AG04449 (cell line): ENCODE measurements around the gene OARD1.
"Not testable (repeated sequence)": the region's sequence is repeated elsewhere in the genome, so short reads cannot be mapped to it uniquely, and the experiment has no call there.

ENCODE experiments used
- CTCF ChIA-PET: fragments of 350-600 bp; formaldehyde crosslinking; extraction: SDS; loops from one replicate; lab custom pipeline; 2021; ENCODE audit warnings: antibody characterized with exemption; lab: Yijun Ruan, JAX
- POLR2A ChIA-PET: fragments of 400-600, 350-600 bp; formaldehyde crosslinking; extraction: SDS; loops from one replicate; lab custom pipeline; 2020; ENCODE audit warnings: antibody characterized with exemption, inconsistent platforms; lab: Yijun Ruan, JAX
- DNase-seq: peaks from one replicate; pipeline ENCODE4 v3.0.0-alpha.2; 2010; ENCODE audit warnings: low read depth, low spot score
- H3K4me3 ChIP-seq: 2 replicates; pipeline ENCODE4 v1.5.1; 2011; ENCODE audit warnings: low read depth, mild to moderate bottlenecking, control low read depth, low read length
- TF ChIP-seq, protein P1 (sequence below): IDR thresholded peaks from one replicate; pipeline ENCODE4 v1.5.1; 2011; ENCODE audit warnings: mild to moderate bottlenecking, moderate library complexity, low read length, control low read depth, inconsistent platforms; ENCODE audit not compliant: insufficient read depth; ENCODE audit errors: missing control alignments

OARD1 gene

DNA sequence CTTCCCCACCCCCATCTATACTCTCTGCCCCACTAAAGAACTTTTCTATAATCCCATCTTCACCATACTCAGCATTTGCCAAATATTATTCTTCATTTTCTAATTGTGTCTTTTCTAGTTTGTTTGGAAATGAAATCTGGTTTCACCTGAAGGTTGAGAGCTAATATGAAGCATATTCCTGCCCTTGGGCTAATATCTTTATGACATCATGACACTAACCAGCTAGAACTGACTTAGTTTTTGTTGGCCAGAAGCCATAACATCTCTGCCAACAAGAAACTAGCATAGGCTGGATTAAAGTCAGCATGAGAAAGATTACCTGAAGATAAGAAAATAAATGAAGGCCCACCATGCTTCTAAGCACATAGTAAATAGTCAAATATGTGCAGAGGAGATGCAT, 49.9 kb downstream of the OARD1 start:
- ChIA-PET CTCF (interaction anchor here (0.7 to 15.7 kb wide), 9 partner anchors 8 to 332 kb away, joined by 3 to 389 read pairs (median 4); no protein-coding TSS in a partner anchor), POLR2A (no interaction called here)
- H3K4me3 ChIP-seq = no peak overlapping the region
- TF ChIP-seq, protein P1, sequence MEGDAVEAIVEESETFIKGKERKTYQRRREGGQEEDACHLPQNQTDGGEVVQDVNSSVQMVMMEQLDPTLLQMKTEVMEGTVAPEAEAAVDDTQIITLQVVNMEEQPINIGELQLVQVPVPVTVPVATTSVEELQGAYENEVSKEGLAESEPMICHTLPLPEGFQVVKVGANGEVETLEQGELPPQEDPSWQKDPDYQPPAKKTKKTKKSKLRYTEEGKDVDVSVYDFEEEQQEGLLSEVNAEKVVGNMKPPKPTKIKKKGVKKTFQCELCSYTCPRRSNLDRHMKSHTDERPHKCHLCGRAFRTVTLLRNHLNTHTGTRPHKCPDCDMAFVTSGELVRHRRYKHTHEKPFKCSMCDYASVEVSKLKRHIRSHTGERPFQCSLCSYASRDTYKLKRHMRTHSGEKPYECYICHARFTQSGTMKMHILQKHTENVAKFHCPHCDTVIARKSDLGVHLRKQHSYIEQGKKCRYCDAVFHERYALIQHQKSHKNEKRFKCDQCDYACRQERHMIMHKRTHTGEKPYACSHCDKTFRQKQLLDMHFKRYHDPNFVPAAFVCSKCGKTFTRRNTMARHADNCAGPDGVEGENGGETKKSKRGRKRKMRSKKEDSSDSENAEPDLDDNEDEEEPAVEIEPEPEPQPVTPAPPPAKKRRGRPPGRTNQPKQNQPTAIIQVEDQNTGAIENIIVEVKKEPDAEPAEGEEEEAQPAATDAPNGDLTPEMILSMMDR = no peak
- DNase-seq = no peak

DNA sequence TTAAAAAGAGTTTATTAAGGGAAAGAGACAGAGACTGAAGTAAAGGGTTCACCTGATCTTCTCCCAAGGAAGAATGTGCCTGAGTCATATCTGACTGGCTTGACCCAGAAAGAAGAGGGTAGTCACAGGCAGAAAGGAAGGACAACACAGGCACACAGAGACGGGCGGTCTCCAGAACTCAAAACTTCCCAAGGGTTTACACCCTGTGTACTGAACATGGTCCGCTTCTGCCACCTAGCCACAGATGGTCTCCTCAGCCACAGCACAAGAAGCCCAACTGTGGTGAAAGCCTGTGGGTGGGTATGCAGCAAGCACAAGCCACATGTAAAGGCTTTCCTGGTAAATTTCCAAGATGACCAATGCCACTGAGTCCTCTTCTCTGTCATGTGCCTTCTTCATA, 50.3 kb downstream of the OARD1 start:
- ChIA-PET CTCF (interaction anchor here (0.7 to 15.7 kb wide), 8 partner anchors 9 to 332 kb away, joined by 3 to 389 read pairs (median 4); no protein-coding TSS in a partner anchor), POLR2A (no interaction called here)
- TF ChIP-seq, protein P1 = peak; percentile 63
- DNase-seq = peak; percentile 23
- no peak overlapping the region for H3K4me3 ChIP-seq

DNA sequence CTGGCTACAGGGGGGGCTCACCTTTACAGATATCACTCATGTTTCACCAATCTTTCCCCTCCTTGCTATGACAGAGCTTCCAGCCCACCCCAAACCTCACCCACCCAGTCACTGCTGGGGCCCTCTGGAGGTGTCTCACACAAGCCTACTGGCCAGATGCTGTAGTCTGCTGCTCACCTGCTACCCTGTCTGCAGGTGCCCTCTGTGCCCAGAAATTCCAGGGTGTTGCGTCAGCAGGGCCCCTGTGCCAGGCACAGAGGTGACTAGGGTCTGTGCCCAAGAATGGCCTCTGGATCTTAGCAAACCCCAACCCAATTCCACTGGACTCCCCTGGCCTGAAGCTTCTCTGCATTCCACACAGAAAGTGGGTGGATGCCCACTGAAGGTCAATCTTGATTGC, 54.5 kb downstream of the OARD1 start:
- ChIA-PET CTCF (interaction anchor here (0.7 to 15.7 kb wide), 3 partner anchors 11 to 172 kb away, joined by 3 to 389 read pairs (median 39); no protein-coding TSS in a partner anchor), POLR2A (no interaction called here)
- H3K4me3 ChIP-seq = no peak overlapping the region
- DNase-seq = no peak
- TF ChIP-seq, protein P1 = no peak

DNA sequence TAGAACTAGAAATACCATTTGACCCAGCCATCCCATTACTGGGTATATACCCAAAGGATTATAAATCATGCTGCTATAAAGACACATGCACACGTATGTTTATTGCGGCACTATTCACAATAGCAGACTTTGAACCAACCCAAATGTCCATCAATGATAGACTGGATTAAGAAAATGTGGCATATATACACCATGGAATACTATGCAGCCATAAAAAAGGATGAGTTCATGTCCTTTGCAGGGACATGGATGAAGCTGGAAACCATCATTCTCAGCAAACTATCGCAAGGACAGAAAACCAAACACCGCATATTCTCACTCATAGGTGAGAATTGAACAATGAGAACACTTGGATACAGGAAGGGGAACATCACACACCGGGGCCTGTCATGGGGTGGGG, 56.3 kb downstream of the OARD1 start:
- POLR2A ChIA-PET, DNase-seq: not testable (repeated sequence)
- CTCF ChIA-PET = interaction anchor here (1.8 to 4.3 kb wide), 2 partner anchors 11 to 12 kb away, joined by 11 to 39 read pairs; no protein-coding TSS in a partner anchor

DNA sequence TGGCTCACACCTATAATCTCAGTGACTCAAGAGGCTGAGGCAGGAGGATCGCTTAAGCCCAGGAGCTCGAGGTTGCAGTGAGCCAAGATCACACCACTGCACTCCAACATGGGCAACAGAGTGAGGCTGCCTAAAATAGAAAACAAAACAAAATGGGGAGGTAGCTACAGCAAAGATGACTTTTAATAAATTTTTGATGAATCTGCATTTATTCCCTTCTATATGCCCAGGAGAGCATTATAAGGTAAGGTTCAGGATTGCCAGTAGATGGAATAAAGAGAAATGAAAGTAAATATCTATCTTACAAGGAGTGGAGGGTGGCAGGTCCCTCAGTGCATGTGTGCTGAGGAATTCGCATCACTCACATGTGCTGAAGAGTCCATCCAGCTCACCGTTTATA, 57.4 kb downstream of the OARD1 start:
- DNase-seq = no peak
- TF ChIP-seq, protein P1 = no peak
- H3K4me3 ChIP-seq = no peak overlapping the region
- CTCF ChIA-PET = interaction anchor here (0.7 to 1.8 kb wide), 4 partner anchors 13 to 119 kb away, joined by 3 to 11 read pairs (median 4); no protein-coding TSS in a partner anchor
- POLR2A ChIA-PET = no interaction called here

More for the DNA sequence above, 56.3 kb downstream of the OARD1 start:
- not testable (repeated sequence) for H3K4me3 ChIP-seq
